Measurements from ENCODE around the gene C18orf63. TPM values are rescaled to one million over a fixed set of nuclear protein-coding genes. Genes with fewer than 3 reads are reported as not detected.
"Not testable (repeated sequence)": the region's sequence is repeated elsewhere in the genome, so short reads cannot be mapped to it uniquely, and the experiment has no call there.

Gene C18orf63
- total RNA-seq, 3 donors from 2014 or later, result not detected

DNA sequence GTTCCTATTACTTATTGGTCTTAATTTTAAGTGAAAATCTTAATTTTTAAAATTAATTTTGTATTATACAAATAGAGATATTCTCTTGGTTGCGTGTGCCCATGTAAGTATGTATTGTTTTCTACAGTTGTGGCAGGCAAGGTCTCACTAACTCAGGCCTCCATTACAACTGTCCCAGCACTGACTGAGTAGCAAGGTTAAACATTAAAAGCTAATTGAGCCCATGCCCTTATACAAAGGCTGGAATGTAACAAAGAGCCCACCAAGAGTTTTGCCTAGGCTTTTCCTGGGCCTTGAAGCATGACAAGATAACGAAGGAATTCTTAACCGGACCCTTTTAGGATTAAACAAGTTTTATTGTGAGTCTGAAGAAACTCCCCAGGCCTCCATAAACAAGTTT, 11.2 kb downstream of the C18orf63 start:
- not testable (repeated sequence) for ATAC-seq; H3K4me3 Mint-ChIP-seq; DNase-seq; H3K9me3 Mint-ChIP-seq; H3K4me1 Mint-ChIP-seq (ENCODE audit: low read depth); H3K36me3 Mint-ChIP-seq (ENCODE audit: insufficient read depth); H3K27me3 Mint-ChIP-seq (ENCODE audit: low read depth)

DNA sequence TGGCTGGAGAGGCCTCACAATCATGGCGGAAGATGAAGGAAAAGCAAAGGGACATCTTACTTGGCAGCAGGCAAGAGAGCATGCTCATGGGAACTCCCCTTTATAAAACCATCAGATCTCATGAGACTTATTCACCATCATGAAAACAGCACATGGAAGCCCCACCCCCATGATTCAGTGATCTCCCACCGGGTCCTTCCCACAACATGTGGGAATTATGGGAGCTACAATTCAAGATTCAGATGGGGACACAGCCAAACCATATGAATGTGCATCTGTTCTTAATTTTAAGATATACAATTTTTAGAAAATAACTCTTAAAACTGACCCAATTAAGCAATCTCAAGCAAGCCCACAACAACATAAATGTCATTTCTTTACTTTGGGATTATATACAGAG, 12.6 kb downstream of the C18orf63 start:
- Mint-ChIP-seq H3K4me3 (no peak overlapping the region), H3K9me3 (no peaks in the 10 kb centered on the region), H3K4me1 (ENCODE audit: low read depth) (no peaks in the 10 kb centered on the region), H3K36me3 (ENCODE audit: insufficient read depth) (no peaks in the 10 kb centered on the region), H3K27me3 (ENCODE audit: low read depth) (peaks cover 3% of the 10 kb centered on the region)
- no peak for DNase-seq
- no peak for ATAC-seq

DNA sequence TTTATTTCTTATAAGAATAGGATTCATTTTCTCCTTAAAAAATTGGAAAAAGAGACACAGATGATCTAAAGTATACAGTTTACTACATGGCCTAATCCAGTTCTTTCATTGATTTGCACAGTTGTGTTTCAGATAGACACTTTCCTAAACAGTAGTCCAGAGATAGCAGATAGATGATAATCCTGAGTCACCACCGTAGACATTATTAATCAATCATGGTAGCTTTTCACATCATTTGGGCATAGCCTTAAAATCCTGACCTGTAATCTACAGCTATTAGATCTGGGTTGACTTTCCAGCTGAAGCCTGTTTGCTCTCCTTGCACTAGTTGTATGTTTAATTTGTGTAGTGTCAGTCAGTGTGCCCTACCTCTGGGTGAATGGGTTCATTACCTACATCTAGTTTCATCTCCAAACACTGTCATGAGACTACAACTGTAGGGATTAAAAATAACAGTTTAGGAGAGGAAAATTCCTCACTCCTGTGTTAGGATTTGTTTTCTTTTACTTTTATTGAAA, 14.1 kb downstream of the C18orf63 start:
- H3K4me3 Mint-ChIP-seq, result no peak overlapping the region
- ATAC-seq (no peak), DNase-seq (no peak)
- H3K27me3 Mint-ChIP-seq (ENCODE audit: low read depth), result peaks cover 3% of the 10 kb centered on the region
- no peaks in the 10 kb centered on the region for H3K4me1 Mint-ChIP-seq (ENCODE audit: low read depth)
- H3K36me3 Mint-ChIP-seq (ENCODE audit: insufficient read depth), result no peaks in the 10 kb centered on the region
- no peaks in the 10 kb centered on the region for H3K9me3 Mint-ChIP-seq

DNA sequence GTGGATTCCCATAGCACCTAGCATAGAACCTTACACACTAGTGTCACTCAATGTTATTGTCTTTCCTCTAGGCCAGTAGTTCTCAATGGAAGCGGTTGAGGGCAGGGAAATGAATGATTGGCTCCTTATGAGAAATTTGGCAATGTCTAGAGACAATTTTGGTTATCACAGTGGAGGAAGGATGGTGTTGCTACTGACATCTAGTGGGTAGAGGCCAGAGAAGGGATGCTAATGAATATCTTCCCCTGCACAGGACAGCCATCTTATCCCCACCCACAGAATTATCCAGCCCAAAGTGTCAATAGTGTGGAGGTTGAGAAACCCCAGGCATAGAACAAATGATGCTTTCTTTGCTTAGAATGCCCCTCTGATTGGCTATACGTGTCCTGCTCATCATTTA, 15.8 kb downstream of the C18orf63 start:
- no peaks in the 10 kb centered on the region for H3K4me1 Mint-ChIP-seq (ENCODE audit: low read depth)
- no peak overlapping the region for H3K4me3 Mint-ChIP-seq
- no peak for ATAC-seq
- DNase-seq, result no peak
- H3K9me3 Mint-ChIP-seq, result no peaks in the 10 kb centered on the region
- H3K36me3 Mint-ChIP-seq (ENCODE audit: insufficient read depth), result no peaks in the 10 kb centered on the region
- H3K27me3 Mint-ChIP-seq (ENCODE audit: low read depth), result peaks cover 3% of the 10 kb centered on the region

DNA sequence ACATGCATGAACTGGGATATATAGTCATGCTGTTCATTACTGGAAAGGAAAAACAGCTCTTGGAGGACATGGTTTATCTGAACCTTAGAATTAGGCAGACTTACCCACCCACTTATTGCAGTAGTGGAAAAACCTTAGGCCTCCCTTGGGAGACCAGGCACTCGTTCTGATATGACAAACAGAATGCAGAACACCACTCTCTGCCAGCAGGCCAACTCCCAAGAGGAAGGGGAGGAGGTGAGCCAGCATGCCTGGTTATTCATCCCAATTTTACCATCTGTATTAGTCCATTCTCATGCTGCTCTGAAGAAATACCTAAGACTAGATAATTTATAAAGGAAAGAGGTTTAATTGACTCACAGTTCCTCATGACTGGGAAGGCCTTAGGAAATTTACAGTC, 17.5 kb downstream of the C18orf63 start:
- peaks cover 5% of the 10 kb centered on the region for H3K27me3 Mint-ChIP-seq (ENCODE audit: low read depth)
- no peaks in the 10 kb centered on the region for H3K9me3 Mint-ChIP-seq
- no peak overlapping the region for H3K4me3 Mint-ChIP-seq
- DNase-seq (no peak), ATAC-seq (no peak)
- no peaks in the 10 kb centered on the region for H3K4me1 Mint-ChIP-seq (ENCODE audit: low read depth)
- no peaks in the 10 kb centered on the region for H3K36me3 Mint-ChIP-seq (ENCODE audit: insufficient read depth)

DNA sequence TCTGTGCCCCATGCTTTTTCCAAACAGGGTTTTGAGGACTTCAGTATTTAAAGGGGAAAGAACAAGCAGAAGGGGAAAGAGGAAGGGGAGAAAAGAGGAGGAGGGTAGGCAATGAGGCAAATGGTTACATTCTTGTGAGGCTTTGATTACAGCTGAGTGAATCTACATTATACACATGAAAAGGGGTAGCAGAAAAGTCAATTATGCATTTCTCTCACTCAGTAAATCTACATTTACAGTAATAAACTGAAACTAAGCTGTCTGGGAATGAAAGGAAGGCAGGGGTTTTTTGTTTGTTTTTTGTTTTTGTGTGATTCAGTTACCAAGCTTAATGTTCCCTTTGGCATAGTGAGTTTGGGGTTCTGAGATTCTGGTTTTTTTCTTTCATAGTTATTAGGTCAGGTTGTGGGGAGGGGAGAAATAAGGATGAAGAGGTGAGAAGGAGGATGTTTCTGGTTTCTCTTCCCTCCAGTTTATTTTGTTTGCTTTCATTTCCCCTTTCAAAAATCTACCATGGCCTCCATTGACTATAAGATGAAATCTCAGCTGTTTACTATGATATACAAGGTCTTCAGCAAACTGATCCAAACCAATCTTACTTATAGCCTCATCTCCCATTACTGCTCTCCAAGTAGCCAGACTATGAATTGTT, 18.7 kb downstream of the C18orf63 start:
- ATAC-seq (no peak), DNase-seq (no peak)
- Mint-ChIP-seq H3K4me1 (ENCODE audit: low read depth) (no peaks in the 10 kb centered on the region), H3K9me3 (no peaks in the 10 kb centered on the region), H3K4me3 (no peak overlapping the region), H3K27me3 (ENCODE audit: low read depth) (peaks cover 5% of the 10 kb centered on the region), H3K36me3 (ENCODE audit: insufficient read depth) (no peaks in the 10 kb centered on the region)

DNA sequence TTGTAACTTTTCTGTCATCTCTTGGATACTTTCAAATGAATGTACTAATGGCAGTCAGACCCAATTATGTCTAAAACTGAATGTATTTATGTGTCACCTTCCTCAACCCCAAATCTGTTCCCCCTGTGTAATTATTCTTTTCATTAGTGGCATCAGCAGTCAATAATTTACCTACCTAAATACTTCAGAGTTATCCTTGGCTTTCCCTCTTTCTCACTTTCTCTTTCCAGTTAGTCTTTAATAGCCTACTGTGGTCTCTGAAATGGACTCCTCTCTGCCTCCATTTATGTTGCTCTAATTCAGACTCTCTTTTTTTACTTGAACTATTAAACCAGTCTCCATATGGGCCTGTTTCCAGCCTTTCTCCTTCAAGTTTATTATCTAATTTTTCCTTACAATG, 21.0 kb downstream of the C18orf63 start:
- DNase-seq, result no peak
- no peaks in the 10 kb centered on the region for H3K9me3 Mint-ChIP-seq
- H3K4me3 Mint-ChIP-seq, result no peak overlapping the region
- peaks cover 5% of the 10 kb centered on the region for H3K27me3 Mint-ChIP-seq (ENCODE audit: low read depth)
- H3K36me3 Mint-ChIP-seq (ENCODE audit: insufficient read depth), result no peaks in the 10 kb centered on the region
- H3K4me1 Mint-ChIP-seq (ENCODE audit: low read depth), result no peaks in the 10 kb centered on the region
- no peak for ATAC-seq

DNA sequence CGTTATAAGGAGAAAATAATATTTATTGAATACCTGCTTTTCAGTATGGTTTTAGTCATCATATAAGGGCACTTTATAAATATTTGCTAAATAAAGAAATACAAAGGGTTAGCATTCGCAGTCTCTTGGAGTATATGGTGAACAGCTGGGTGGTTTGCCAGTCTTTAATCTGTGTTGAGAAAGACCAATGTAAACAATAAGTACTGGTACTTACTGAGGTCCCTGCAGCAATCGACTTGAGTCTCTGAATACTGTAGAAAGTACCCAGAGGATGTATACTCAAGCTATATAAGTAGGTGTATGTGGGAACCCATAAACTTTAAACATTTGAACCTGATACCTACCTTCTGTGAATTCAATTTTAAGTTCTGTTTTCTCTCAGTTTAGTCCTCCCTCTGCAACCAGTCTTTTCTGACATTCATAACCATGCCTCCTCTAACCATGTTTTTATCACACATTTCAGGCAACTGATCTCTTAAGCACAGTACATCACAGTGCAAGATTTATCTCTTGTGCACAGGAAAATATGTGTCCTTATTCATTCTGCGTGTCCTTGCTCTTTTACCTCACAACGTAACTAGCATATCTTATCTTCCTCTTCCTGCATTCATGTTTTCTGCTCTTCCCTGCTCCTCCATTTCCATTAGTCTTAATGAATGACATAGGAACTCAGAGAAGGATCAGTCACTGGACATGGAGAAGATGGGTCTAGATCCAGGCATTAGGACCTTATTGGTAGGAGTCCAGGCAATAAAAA, 21.7 kb downstream of the C18orf63 start:
- DNase-seq (no peak), ATAC-seq (no peak)
- H3K9me3 Mint-ChIP-seq, result no peaks in the 10 kb centered on the region
- peaks cover 5% of the 10 kb centered on the region for H3K27me3 Mint-ChIP-seq (ENCODE audit: low read depth)
- peaks cover 1% of the 10 kb centered on the region for H3K4me1 Mint-ChIP-seq (ENCODE audit: low read depth)
- H3K36me3 Mint-ChIP-seq (ENCODE audit: insufficient read depth), result no peaks in the 10 kb centered on the region
- H3K4me3 Mint-ChIP-seq, result no peak overlapping the region

DNA sequence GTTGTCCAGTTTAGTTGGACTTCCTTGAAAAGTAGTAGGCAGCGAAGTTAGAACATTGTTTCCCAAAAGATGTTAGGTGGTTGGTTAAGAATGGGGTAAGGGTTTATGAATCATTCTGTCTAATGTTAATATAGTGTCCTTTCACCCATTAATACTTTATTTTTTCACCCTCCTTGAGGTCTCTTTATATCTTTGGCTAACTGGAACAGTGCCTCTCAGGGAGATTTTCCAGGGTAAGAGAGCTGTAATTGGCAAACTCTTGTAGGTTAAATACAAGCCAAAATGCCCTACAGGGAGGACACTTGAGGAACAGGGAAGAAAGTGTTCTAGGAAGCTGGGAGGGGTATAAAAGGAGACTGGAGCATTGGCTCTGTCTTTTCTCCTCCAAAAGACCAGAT, 22.3 kb downstream of the C18orf63 start:
- no peaks in the 10 kb centered on the region for H3K9me3 Mint-ChIP-seq
- H3K4me3 Mint-ChIP-seq, result no peak overlapping the region
- H3K27me3 Mint-ChIP-seq (ENCODE audit: low read depth), result peaks cover 5% of the 10 kb centered on the region
- no peaks in the 10 kb centered on the region for H3K36me3 Mint-ChIP-seq (ENCODE audit: insufficient read depth)
- ATAC-seq (no peak), DNase-seq (no peak)
- H3K4me1 Mint-ChIP-seq (ENCODE audit: low read depth), result peaks cover 2% of the 10 kb centered on the region

DNA sequence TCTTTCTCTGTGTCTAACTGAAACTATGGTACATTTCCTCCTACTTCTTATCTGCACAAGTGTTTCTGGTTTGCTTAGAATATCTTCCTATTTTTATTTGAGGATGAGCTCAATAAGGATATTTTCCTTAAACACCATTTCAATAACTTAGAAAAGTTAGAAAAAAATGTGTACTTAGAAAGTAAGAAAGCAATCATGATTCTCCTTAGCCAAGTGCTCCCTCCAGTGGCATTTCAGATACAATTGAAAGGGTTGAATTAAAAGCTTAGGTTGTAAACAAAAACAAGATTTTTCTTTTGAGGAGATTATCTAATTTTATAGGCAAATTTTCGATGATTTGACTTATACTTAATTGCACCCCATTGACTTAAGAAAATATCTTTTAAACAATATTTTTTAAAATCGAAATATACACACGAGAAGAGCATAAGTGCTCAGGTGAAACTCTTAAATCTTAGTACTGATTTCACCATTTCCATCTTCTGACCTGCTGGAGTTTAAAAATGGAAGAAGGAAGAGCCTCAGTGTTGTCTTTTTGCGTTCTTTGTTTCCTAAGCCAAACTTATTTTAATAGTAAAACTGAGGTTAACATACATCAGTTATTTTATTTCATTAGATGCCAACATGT, 26.9 kb downstream of the C18orf63 start:
- no peaks in the 10 kb centered on the region for H3K36me3 Mint-ChIP-seq (ENCODE audit: insufficient read depth)
- ATAC-seq (no peak), DNase-seq (no peak)
- peaks cover 3% of the 10 kb centered on the region for H3K27me3 Mint-ChIP-seq (ENCODE audit: low read depth)
- H3K4me1 Mint-ChIP-seq (ENCODE audit: low read depth), result peaks cover 2% of the 10 kb centered on the region
- H3K9me3 Mint-ChIP-seq, result no peaks in the 10 kb centered on the region
- H3K4me3 Mint-ChIP-seq, result no peak overlapping the region

DNA sequence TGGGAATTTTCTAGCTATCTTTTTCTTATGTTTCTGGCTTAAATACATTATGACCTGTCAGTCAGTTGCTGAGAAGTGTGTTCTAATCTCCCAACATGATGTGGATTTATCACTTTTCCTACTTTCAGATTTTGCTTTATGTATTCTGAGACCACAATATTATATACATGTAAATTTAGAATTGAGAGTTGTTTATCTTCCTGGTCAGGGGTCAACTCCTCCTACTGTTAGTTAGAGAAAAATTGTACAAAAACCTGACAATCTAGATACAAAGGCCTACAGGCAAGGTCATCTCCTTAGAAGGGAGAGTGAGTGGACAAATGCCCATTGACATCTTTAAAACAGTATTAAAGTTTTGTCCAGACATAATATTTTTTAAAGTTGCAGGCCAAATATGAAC, 30.6 kb downstream of the C18orf63 start:
- Mint-ChIP-seq H3K9me3 (no peaks in the 10 kb centered on the region), H3K4me3 (no peak overlapping the region), H3K36me3 (ENCODE audit: insufficient read depth) (no peaks in the 10 kb centered on the region), H3K27me3 (ENCODE audit: low read depth) (no peaks in the 10 kb centered on the region), H3K4me1 (ENCODE audit: low read depth) (peaks cover 2% of the 10 kb centered on the region)
- ATAC-seq (no peak), DNase-seq (no peak)

DNA sequence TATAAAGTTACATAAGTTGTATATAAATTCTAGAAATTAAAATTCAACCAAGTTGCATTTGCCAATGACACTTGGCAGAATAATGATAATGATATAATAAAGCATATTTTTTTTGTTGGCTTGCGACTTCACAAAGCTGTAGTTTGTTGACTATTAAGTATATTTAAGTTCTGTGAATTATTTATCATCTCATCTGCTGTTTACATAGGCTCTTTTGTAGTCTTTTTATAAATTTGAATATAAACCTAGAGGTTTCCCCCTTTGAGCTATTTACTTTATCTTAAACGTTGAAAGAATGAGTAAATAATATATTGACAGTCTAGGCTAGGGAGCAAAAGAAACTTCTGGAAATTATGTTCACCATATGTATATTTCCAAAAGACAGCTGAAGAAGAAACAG, 32.9 kb downstream of the C18orf63 start:
- H3K36me3 Mint-ChIP-seq (ENCODE audit: insufficient read depth), result no peaks in the 10 kb centered on the region
- no peaks in the 10 kb centered on the region for H3K4me1 Mint-ChIP-seq (ENCODE audit: low read depth)
- no peaks in the 10 kb centered on the region for H3K27me3 Mint-ChIP-seq (ENCODE audit: low read depth)
- no peaks in the 10 kb centered on the region for H3K9me3 Mint-ChIP-seq
- DNase-seq (no peak), ATAC-seq (no peak)
- H3K4me3 Mint-ChIP-seq, result no peak overlapping the region

DNA sequence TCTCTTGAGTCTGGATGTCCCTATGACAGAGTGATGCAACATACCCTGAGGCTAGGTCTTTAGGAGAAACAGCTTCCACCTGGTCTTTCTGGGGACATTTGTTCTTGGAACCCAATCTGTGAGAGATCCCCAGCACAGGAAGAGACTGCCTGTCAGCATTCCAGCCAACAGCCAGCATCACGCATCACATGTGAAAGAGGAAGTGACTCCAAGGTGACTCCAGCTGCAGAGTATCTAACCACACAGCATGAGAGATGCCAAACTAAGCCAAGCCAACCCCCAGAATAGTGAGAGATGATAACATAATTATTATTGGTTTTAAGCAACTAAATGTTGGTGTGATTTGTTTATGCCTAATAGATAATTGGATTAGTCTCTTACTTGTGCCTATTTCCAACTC, 35.7 kb downstream of the C18orf63 start:
- H3K36me3 Mint-ChIP-seq (ENCODE audit: insufficient read depth), result no peaks in the 10 kb centered on the region
- no peaks in the 10 kb centered on the region for H3K27me3 Mint-ChIP-seq (ENCODE audit: low read depth)
- no peak for ATAC-seq
- no peaks in the 10 kb centered on the region for H3K9me3 Mint-ChIP-seq
- H3K4me1 Mint-ChIP-seq (ENCODE audit: low read depth), result peaks cover under 1% of the 10 kb centered on the region
- DNase-seq, result no peak
- no peak overlapping the region for H3K4me3 Mint-ChIP-seq

DNA sequence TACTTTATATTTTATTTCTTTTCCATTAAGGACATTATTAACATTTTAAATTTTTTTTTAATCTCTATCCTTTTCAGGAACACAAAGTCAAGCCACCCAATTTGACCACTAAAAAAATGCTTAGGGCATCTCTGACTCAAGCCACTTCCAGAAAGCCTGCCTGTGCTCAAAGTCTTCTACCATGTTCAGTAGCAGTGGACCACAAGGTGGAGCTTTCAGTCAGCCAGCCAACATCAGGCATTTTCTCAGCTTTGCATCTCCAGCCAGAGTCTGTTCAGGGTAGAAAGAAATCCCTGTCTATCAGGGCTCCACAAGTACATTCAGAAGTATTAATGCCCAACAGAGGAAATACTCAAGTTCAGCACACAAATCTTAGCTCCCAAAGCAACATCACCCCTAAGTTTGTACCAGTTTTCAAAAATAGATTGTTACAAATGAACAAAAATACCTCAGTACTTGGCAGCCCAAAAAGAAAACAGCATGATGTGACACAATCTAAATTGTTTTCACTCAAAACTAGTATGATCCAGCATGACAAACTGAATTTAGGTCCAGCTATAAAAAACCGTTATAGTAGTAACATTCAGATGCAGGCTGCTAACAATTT, 37.6 kb downstream of the C18orf63 start:
- Mint-ChIP-seq H3K4me1 (ENCODE audit: low read depth) (peaks cover 10% of the 10 kb centered on the region), H3K27me3 (ENCODE audit: low read depth) (no peaks in the 10 kb centered on the region), H3K36me3 (ENCODE audit: insufficient read depth) (no peaks in the 10 kb centered on the region), H3K9me3 (no peaks in the 10 kb centered on the region), H3K4me3 (no peak overlapping the region)
- ATAC-seq (peak; percentile 76 to 80), DNase-seq (peak; percentile 47)
